ENCODE measurements around the gene CASK. TPM values are rescaled to one million over a fixed set of nuclear protein-coding genes. Genes with fewer than 3 reads are reported as not detected.
"Not testable (repeated sequence)": the region's sequence is repeated elsewhere in the genome, so short reads cannot be mapped to it uniquely, and the experiment has no call there.

The CASK gene
- total RNA-seq, 1 experiment from 2014 or later, result 54.6 TPM

- peaks cover 37% of the 10 kb centered on the region for H3K4me1 Mint-ChIP-seq
- H3K27ac Mint-ChIP-seq; H3K4me3 Mint-ChIP-seq; H3K9me3 Mint-ChIP-seq; H3K36me3 Mint-ChIP-seq; DNase-seq (ENCODE audit: low spot score); H3K27me3 Mint-ChIP-seq (ENCODE audit: low read depth); CTCF ChIA-PET; ATAC-seq: not testable (repeated sequence)
- POLR2A ChIA-PET, result interaction anchor here (0.7 kb wide), 1 partner anchor 272 kb away, joined by 3 read pairs; the partner anchor contains the start of gene DDX3X
These were observed 317.3 kb downstream of the CASK start for GRCh38 chrX:41606057-41606456.

GRCh38 chrX:41604766-41605543 lies 318.4 kb downstream of the CASK start:
- no peak for ATAC-seq
- H3K4me1 Mint-ChIP-seq, result peaks cover 45% of the 10 kb centered on the region
- H3K4me3 Mint-ChIP-seq, result no peak overlapping the region
- no peak for TF ChIP-seq TEAD4 (CRISPR knock-in tag; IDR thresholded peaks at IDR 0.05)
- no peak for TF ChIP-seq ATF2 (CRISPR knock-in tag; IDR thresholded peaks at IDR 0.05; ENCODE audit: borderline replicate concordance, low read depth)
- no peak for TF ChIP-seq FOXP1 (CRISPR knock-in tag; IDR thresholded peaks at IDR 0.05; ENCODE audit: borderline replicate concordance)
- no peak for TF ChIP-seq IRF2 (CRISPR knock-in tag; IDR thresholded peaks at IDR 0.05; ENCODE audit: borderline replicate concordance, low read depth)
- TF ChIP-seq ZBTB21 (CRISPR knock-in tag; IDR thresholded peaks at IDR 0.05; ENCODE audit: borderline replicate concordance), result no peak
- no peak for TF ChIP-seq ZNF317 (CRISPR knock-in tag; IDR thresholded peaks at IDR 0.05; ENCODE audit: borderline replicate concordance, low read depth)
- TF ChIP-seq STAT6 (CRISPR knock-in tag; conservative IDR thresholded peaks at IDR 0.05; ENCODE audit: low read depth), result no peak
- no peaks in the 10 kb centered on the region; the same call in 1 of the 2 replicates for H3K9me3 Mint-ChIP-seq
- ChIA-PET POLR2A (no interaction called here), CTCF (interaction anchor here (1.0 kb wide), 1 partner anchor 1061 kb away, joined by 4 read pairs; no protein-coding TSS in a partner anchor)
- H3K27me3 Mint-ChIP-seq (ENCODE audit: low read depth), result no peaks in the 10 kb centered on the region
- DNase-seq (ENCODE audit: low spot score), result no peak
- peaks cover 9% of the 10 kb centered on the region for H3K36me3 Mint-ChIP-seq
- peak overlapping the region; percentile 78 for H3K27ac Mint-ChIP-seq

GRCh38 chrX:41604177-41604576 lies 319.2 kb downstream of the CASK start:
- no peaks in the 10 kb centered on the region for H3K27me3 Mint-ChIP-seq (ENCODE audit: low read depth)

More at GRCh38 chrX:41604177-41604576, 319.2 kb downstream of the CASK start:
- CTCF ChIA-PET, result no interaction called here
- TF ChIP-seq ZNF121 (CRISPR knock-in tag; IDR thresholded peaks at IDR 0.05) (no peak), USF1 (CRISPR knock-in tag; IDR thresholded peaks at IDR 0.05) (no peak), TP53 (CRISPR knock-in tag; IDR thresholded peaks at IDR 0.05) (no peak), PRDM15 (CRISPR knock-in tag; IDR thresholded peaks at IDR 0.05) (peak; percentile 43; the same call in 1 of the 2 replicates), E2F5 (CRISPR knock-in tag; IDR thresholded peaks at IDR 0.05) (no peak)
- Mint-ChIP-seq H3K9me3 (no peaks in the 10 kb centered on the region; the same call in 1 of the 2 replicates), H3K4me3 (no peak overlapping the region), H3K27ac (peak overlapping the region; percentile 95), H3K36me3 (peaks cover 4% of the 10 kb centered on the region), H3K4me1 (peaks cover 45% of the 10 kb centered on the region)
- POLR2A ChIA-PET, result no interaction called here
- DNase-seq (ENCODE audit: low spot score), result no peak
- ATAC-seq, result no peak

All from WTC11 (cell line).